ENCODE data around the gene SLC1A7.

The SLC1A7 gene

GRCh38 chr1:53114581-53115400, 27.6 kb downstream of the SLC1A7 start:
- DNase-seq, result no peak

- no peak for DNase-seq
These were observed 28.3 kb downstream of the SLC1A7 start for GRCh38 chr1:53114090-53114489.

- no peak for DNase-seq
These were observed 29.6 kb downstream of the SLC1A7 start for GRCh38 chr1:53112861-53113260.

GRCh38 chr1:53112271-53112774, 30.1 kb downstream of the SLC1A7 start:
- no peak for DNase-seq

GRCh38 chr1:53111693-53112092, 30.7 kb downstream of the SLC1A7 start:
- no peak for DNase-seq

GRCh38 chr1:53111073-53111556, 31.3 kb downstream of the SLC1A7 start:
- DNase-seq, result no peak

- DNase-seq, result no peak
These were observed 31.9 kb downstream of the SLC1A7 start for GRCh38 chr1:53110370-53111072.

GRCh38 chr1:53108646-53109580, 33.5 kb downstream of the SLC1A7 start:
- no peak for DNase-seq

- DNase-seq, result peak; percentile 28
These were observed 34.7 kb downstream of the SLC1A7 start for GRCh38 chr1:53107570-53108322.

- DNase-seq, result no peak
These were observed 35.3 kb downstream of the SLC1A7 start for GRCh38 chr1:53107090-53107489.

GRCh38 chr1:53104289-53104913, 38.0 kb downstream of the SLC1A7 start:
- no peak for DNase-seq

GRCh38 chr1:53094533-53094919, 47.9 kb downstream of the SLC1A7 start:
- DNase-seq, result no peak

- DNase-seq, result no peak
These were observed 48.5 kb downstream of the SLC1A7 start for GRCh38 chr1:53093778-53094532.

- no peak for DNase-seq
These were observed 49.0 kb downstream of the SLC1A7 start for GRCh38 chr1:53093451-53093754.

- DNase-seq, result no peak
These were observed 49.6 kb downstream of the SLC1A7 start for GRCh38 chr1:53092659-53093450.

GRCh38 chr1:53091841-53092645, 50.4 kb downstream of the SLC1A7 start:
- no peak for DNase-seq

- DNase-seq, result no peak
These were observed 52.0 kb downstream of the SLC1A7 start for GRCh38 chr1:53090227-53091147.
